ENCODE results near the gene LARGE2. TPM values are rescaled to one million over a fixed set of nuclear protein-coding genes. Genes with fewer than 3 reads are reported as not detected.

The LARGE2 gene
- total and polyA plus RNA-seq, 2 donors (not counting 3 experiments of a cell fraction or from before 2014, with no cell fraction given), result 0.06 TPM; not detected in 1

DNA sequence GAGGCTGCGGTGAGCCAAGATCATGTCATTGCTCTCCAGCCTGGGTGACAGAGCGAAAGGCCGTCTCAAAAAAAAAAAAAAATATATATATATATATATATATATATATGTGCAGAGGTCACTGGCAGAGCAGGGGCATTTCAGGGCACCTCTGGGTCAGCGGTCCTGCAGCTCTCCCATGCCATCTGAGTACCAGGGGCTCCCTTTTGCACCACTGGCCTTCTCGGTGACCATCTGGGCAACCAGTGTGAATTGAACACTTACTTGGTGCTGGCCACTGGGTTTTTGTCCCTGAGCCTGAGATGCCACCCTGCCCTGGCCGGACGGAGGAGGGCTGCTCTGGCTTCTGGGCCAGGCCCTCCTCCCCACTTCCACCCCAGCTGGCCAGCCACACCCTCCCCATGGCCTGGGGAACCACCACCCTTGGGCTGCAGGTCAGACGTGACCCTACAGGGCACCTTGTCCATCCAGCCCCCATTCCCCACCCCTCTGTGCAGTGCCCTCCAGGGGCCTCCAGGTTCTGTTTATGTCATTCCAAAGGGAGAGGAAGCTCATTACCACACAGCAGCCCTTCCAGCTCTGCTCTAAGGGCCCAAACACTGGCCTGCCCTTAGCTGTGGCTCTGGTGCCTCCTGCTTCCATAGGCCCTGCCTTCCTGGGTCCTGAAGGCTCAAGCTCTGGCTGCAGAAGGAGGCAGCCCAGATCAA, 26.8 kb upstream of the LARGE2 start:
- FAIRE-seq, result no peak
- Histone ChIP-seq H3K27me3 (ENCODE audit: control insufficient read depth in 2 of 2, insufficient read depth in 2 of 2, low read length in 2 of 2) (peaks cover 4 to 9% of the 10 kb centered on the region in 2 experiments), H3K36me3 (ENCODE audit: control insufficient read depth in 2 of 2, extremely low read depth in 1 of 2, insufficient read depth in 2 of 2, low read length in 2 of 2) (no peaks in the 10 kb centered on the region), H4K20me1 (replicated peaks; ENCODE audit: control insufficient read depth, extremely low read depth, insufficient read depth, low read length) (no peaks in the 10 kb centered on the region), H3K79me2 (ENCODE audit: control insufficient read depth, insufficient read depth, low read length) (no peaks in the 10 kb centered on the region), H3K9me1 (replicated peaks; ENCODE audit: control insufficient read depth, extremely low read depth, insufficient read depth, low read length) (no peaks in the 10 kb centered on the region), H3K4me1 (ENCODE audit: control insufficient read depth, extremely low read depth, insufficient read depth, low read length) (peaks cover 10% of the 10 kb centered on the region), H3K9ac (replicated peaks; ENCODE audit: extremely low read depth, insufficient read depth, low read length) (no peak overlapping the region), H3K27ac (ENCODE audit: insufficient read depth, low read depth, low read length) (no peak overlapping the region), H3K4me3 (replicated peaks in 1 of 3; ENCODE audit: insufficient read depth in 1 of 3, low read depth in 1 of 3, low read length in 3 of 3) (no peak overlapping the region), H2AFZ (ENCODE audit: low read depth, low read length) (no peak overlapping the region), H3K9me3 (replicated peaks; ENCODE audit: control insufficient read depth, insufficient read depth, low read length) (no peaks in the 10 kb centered on the region), H3K4me2 (ENCODE audit: insufficient read depth, low read length) (no peak overlapping the region)
- no TSS peak for BruUV-seq (replicated peaks)
- dilution Hi-C loops (cut with MboI; ENCODE audit: extremely low pct_ligation_motif_present, low sequenced_read_pairs) (no loop called here), intact Hi-C loops (cut with micrococcal nuclease) (no loop called here)
- POLR2A ChIA-PET, result no interaction called here
- CTCF ChIA-PET, result no interaction called here
- TF ChIP-seq POLR2A (IDR thresholded peaks at IDR 0.05; ENCODE audit: low read depth, low read length), result no peak
- TF ChIP-seq, protein P1, sequence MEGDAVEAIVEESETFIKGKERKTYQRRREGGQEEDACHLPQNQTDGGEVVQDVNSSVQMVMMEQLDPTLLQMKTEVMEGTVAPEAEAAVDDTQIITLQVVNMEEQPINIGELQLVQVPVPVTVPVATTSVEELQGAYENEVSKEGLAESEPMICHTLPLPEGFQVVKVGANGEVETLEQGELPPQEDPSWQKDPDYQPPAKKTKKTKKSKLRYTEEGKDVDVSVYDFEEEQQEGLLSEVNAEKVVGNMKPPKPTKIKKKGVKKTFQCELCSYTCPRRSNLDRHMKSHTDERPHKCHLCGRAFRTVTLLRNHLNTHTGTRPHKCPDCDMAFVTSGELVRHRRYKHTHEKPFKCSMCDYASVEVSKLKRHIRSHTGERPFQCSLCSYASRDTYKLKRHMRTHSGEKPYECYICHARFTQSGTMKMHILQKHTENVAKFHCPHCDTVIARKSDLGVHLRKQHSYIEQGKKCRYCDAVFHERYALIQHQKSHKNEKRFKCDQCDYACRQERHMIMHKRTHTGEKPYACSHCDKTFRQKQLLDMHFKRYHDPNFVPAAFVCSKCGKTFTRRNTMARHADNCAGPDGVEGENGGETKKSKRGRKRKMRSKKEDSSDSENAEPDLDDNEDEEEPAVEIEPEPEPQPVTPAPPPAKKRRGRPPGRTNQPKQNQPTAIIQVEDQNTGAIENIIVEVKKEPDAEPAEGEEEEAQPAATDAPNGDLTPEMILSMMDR (IDR thresholded peaks at IDR 0.05; ENCODE audit: extremely low read depth in 1 of 2, insufficient read depth in 1 of 2, low read depth in 1 of 2, low read length in 2 of 2), result no peak
- TF ChIP-seq JUN (IDR thresholded peaks at IDR 0.05; ENCODE audit: borderline replicate concordance, insufficient read depth, insufficient read length, low read depth), result no peak
- TF ChIP-seq EZH2 (IDR thresholded peaks at IDR 0.05; ENCODE audit: borderline replicate concordance, low read depth, low read length, severe bottlenecking), result no peak
- TF ChIP-seq FOS (IDR thresholded peaks at IDR 0.05; ENCODE audit: borderline replicate concordance, insufficient read depth, low read length), result no peak
- TF ChIP-seq POLR2AphosphoS5 (IDR thresholded peaks at IDR 0.05; ENCODE audit: insufficient read depth, low read depth, low read length), result no peak
- TF ChIP-seq MYC (IDR thresholded peaks at IDR 0.05; ENCODE audit: low read depth, low read length), result no peak
- no peak for TF ChIP-seq GATA2 (IDR thresholded peaks at IDR 0.05; ENCODE audit: insufficient read depth, insufficient read length, low read depth, low read length)
- no peak for DNase-seq (ENCODE audit: low read depth, low spot score)

Measured in endothelial cell of umbilical vein (primary cell).